Mucosa of descending colon (tissue), 3 donors: ENCODE measurements around the gene NTN1. TPM values are rescaled to one million over a fixed set of nuclear protein-coding genes. Genes with fewer than 3 reads are reported as not detected.

Experiments used
- ATAC-seq: fragments of 200-7000 bp; cut with Tn5 transposase; one replicate; pipeline ENCODE4 v1.9.1; 2020; ENCODE audit warnings: mild to moderate bottlenecking, moderate library complexity
- DNase-seq, 3 donors: peaks; one replicate each; pipeline ENCODE4 v3.0.0-alpha.2; 2020
- H3K36me3 ChIP-seq: fragments of 200-600 bp; one replicate; pipeline ENCODE4 v1.8.0; 2021; ENCODE audit warnings: low read depth, mild to moderate bottlenecking
- H3K4me1 ChIP-seq: fragments of 200-600 bp; one replicate; pipeline ENCODE4 v1.8.0; 2021; ENCODE audit warnings: low read depth, mild to moderate bottlenecking
- H3K4me3 ChIP-seq: fragments of 200-600 bp; one replicate; pipeline ENCODE4 v1.8.0; 2021; ENCODE audit warnings: mild to moderate bottlenecking
- H3K9me3 ChIP-seq: fragments of 200-600 bp; one replicate; pipeline ENCODE4 v1.8.0; 2021; ENCODE audit warnings: mild to moderate bottlenecking
- CTCF ChIP-seq: fragments of 200-600 bp; IDR thresholded peaks from one replicate; pipeline ENCODE4 v1.8.0; 2022; ENCODE audit warnings: antibody characterized with exemption, mild to moderate bottlenecking
- intact Hi-C, 2 donors: fragments of 100-400 bp; cut with DNase I in 1 of 2; cut with micrococcal nuclease in 1 of 2; formaldehyde crosslinking; loops; one replicate each; pipeline versions ENCODE4 v1.11.0 to v1.11.1; 2022; cut with DNase I, micrococcal nuclease
- total RNA-seq, 3 donors: library from RNA; stranded (reverse); fragmentation: NEBNext Ultra II Directional in 2 of 3; extraction: Animal tissue kit (Norgen Biotek cat#: 25700) in 2 of 3; gene quantifications; one replicate each; pipeline versions ENCODE4 v1.2.1 to v1.2.4, GENCODE V29; 2021 to 2023
- donor health status: DM: no; HTN: no; CAD: no; lungs with moderate emphysema.
- donor health status: DM: no; HTN: no; CAD: no.
- donor health status: DM: no; HTN: yes; CAD: no.

NTN1 gene
- total RNA-seq, 3 donors from 2014 or later, result 3.7 to 61.8 (median 4.0) TPM

DNA sequence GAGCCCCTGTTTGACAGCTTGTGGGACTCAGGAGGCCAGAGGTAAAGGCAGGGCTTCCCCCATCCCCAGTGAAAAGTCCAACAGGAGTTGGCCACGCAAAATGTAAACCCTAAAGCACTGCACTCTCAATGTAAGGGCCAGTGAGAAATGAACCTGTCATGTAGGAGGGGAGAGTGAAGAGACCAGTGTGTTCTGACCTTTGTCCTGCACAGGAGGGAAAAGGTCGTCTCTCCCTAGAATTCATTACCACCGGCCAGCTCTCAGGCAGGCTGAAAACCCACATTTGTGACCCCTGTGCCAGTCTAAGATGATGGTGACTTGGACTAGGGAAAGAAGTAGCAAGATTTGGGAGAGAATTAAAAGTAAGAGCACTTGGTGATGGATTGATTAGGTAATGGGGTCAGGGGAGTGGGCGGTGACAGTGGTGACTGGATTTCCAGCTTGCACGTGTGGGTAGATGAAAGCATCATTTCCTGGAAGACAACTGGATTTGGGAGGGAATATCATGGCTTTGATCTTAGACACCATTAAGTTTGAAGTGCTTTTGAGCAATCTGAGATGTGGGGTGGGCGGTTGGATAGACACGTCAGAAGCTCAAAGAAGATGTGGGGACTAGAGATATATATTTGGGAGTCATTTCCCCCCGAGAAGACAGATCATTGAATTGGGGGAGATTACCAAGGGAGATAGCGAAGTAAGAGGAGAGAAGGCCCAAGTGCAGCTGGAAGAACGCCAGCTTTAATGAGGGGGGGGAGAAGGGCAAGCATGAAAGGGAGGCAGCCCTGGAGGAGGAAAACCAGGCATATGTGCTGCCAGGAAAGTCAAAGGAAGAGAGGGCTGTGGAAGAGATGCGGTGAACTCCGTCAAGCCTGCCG is 119.5 kb downstream of the NTN1 start:
- intact Hi-C loops, result no loop called here
- DNase-seq (no peak), ATAC-seq (no peak)
- H3K4me1 ChIP-seq, result peaks cover 10% of the 10 kb centered on the region
- no peak for TF ChIP-seq CTCF
- no peaks in the 10 kb centered on the region for H3K9me3 ChIP-seq
- no peak overlapping the region for H3K4me3 ChIP-seq
- H3K36me3 ChIP-seq, result no peaks in the 10 kb centered on the region

GRCh38 chr17:9141425-9141753 is 120.1 kb downstream of the NTN1 start:
- TF ChIP-seq CTCF, result no peak
- ATAC-seq (no peak), DNase-seq (no peak)
- Histone ChIP-seq H3K4me1 (peaks cover 10% of the 10 kb centered on the region), H3K36me3 (no peaks in the 10 kb centered on the region), H3K9me3 (no peaks in the 10 kb centered on the region), H3K4me3 (no peak overlapping the region)
- intact Hi-C loops, result no loop called here

DNA sequence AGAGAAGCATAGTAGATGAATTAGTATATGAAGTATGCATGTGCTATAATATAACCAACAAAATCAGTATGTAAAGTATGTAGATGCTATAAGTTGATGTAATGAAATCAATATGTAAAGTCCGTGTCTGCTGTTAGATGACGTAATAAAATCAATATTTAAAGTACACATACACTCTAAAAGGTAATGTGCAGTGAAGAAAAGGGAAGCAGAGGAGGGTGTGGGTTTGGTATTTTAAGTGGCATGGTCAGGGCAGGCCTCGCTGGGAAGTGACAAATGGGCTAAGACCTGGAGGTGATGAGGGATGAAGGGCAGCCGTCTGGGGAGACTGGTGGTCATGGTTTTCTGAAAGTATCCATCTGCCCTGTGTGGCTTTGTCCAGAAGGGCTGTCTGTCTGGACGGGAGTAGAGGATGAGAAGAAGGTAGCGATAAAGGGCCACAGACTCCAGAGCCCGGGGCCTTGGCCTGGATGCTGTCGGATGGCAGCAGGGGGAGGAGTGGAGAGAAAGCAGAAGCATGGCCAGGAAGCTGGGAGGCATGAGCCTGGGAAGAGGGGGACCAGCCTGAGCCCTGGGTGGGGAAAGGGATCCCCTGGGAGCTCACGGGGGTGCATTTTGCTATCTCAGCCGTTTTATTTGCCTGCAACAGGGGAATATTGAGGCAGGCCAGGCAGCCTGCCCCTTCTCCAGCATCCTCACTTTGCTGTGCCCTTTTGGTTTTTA is 121.6 kb downstream of the NTN1 start:
- H3K9me3 ChIP-seq, result no peaks in the 10 kb centered on the region
- intact Hi-C loops, result no loop called here
- H3K4me3 ChIP-seq, result no peak overlapping the region
- no peaks in the 10 kb centered on the region for H3K36me3 ChIP-seq
- H3K4me1 ChIP-seq, result peaks cover 10% of the 10 kb centered on the region
- DNase-seq, result no peak
- ATAC-seq, result peak; percentile 31
- no peak for TF ChIP-seq CTCF

GRCh38 chr17:9144502-9145249 is 123.4 kb downstream of the NTN1 start:
- no peaks in the 10 kb centered on the region for H3K9me3 ChIP-seq
- H3K36me3 ChIP-seq, result no peaks in the 10 kb centered on the region
- peak; percentile 87 for ATAC-seq
- TF ChIP-seq CTCF, result no peak
- intact Hi-C loops, result no loop called here
- no peak overlapping the region for H3K4me3 ChIP-seq
- peaks cover 10% of the 10 kb centered on the region for H3K4me1 ChIP-seq
- peak in 2 of 3 donors; percentile 53 to 60 for DNase-seq

GRCh38 chr17:9146064-9146463 is 124.8 kb downstream of the NTN1 start:
- intact Hi-C loops, result no loop called here
- TF ChIP-seq CTCF, result no peak

More at GRCh38 chr17:9146064-9146463, 124.8 kb downstream of the NTN1 start:
- DNase-seq, result no peak
- no peak overlapping the region for H3K4me3 ChIP-seq
- H3K36me3 ChIP-seq, result no peaks in the 10 kb centered on the region
- no peaks in the 10 kb centered on the region for H3K9me3 ChIP-seq
- peaks cover 10% of the 10 kb centered on the region for H3K4me1 ChIP-seq
- no peak for ATAC-seq
